GM12875 (cell line): ENCODE data around the gene SOX11.

ENCODE experiments used
- H3K4me3 ChIP-seq: one replicate; pipeline ENCODE4 v1.5.1; 2011; ENCODE audit warnings: low read depth, low read length, control low read depth
- CTCF ChIP-seq: IDR thresholded peaks from 2 replicates; pipeline ENCODE4 v1.5.1; 2011; ENCODE audit warnings: low read depth, mild to moderate bottlenecking, control low read depth, inconsistent platforms, low read length, moderate library complexity, borderline replicate concordance; ENCODE audit not compliant: insufficient read depth

SOX11 gene

GRCh38 chr2:5691221-5691984 is 781 bp upstream of the SOX11 start:
- TF ChIP-seq CTCF: no peak
- H3K4me3 ChIP-seq: no peak overlapping the region

GRCh38 chr2:5692561-5693286 is 540 bp downstream of the SOX11 start:
- no peak overlapping the region for H3K4me3 ChIP-seq
- no peak for TF ChIP-seq CTCF

- no peak for TF ChIP-seq CTCF
- H3K4me3 ChIP-seq: no peak overlapping the region
These were observed 1.4 kb downstream of the SOX11 start for GRCh38 chr2:5693287-5694201.

GRCh38 chr2:5694306-5694705 is 2.1 kb downstream of the SOX11 start:
- no peak for TF ChIP-seq CTCF
- H3K4me3 ChIP-seq: no peak overlapping the region

- no peak overlapping the region for H3K4me3 ChIP-seq
- TF ChIP-seq CTCF: no peak
These were observed 3.6 kb downstream of the SOX11 start for GRCh38 chr2:5695654-5696403.

- no peak for TF ChIP-seq CTCF
- H3K4me3 ChIP-seq: peak overlapping the region; percentile 16
These were observed 4.3 kb downstream of the SOX11 start for GRCh38 chr2:5696404-5696944.
